ENCODE data around the gene CNGA1. TPM values are rescaled to one million over a fixed set of nuclear protein-coding genes. Genes with fewer than 3 reads are reported as not detected.

CNGA1 gene
- total RNA-seq, 1 experiment from 2014 or later: 1.0 TPM

- peak overlapping the region in 2 of 3 experiments; percentile 76 to 88; a peak in 3 of 7 replicates for H3K27ac Mint-ChIP-seq
Measured at GRCh38 chr4:48012824-48013223, 3.7 kb downstream of the CNGA1 start.

More at GRCh38 chr4:48012824-48013223, 3.7 kb downstream of the CNGA1 start:
- Mint-ChIP-seq H3K9me3 (peaks cover 41 to 42% of the 10 kb centered on the region in 2 experiments), H3K27me3 (ENCODE audit: low read depth) (peaks cover 6% of the 10 kb centered on the region), H3K36me3 (ENCODE audit: insufficient read depth in 1 of 3, low read depth in 3 of 3) (peaks cover 21 to 54% (median 28%) of the 10 kb centered on the region in 3 experiments), H3K4me1 (peaks cover 42 to 49% of the 10 kb centered on the region in 2 experiments), H3K4me3 (no peak overlapping the region)
- no CpG with 5 or more reads among the region's 3 CpGs for WGBS (ENCODE audit: extremely low coverage, insufficient read length, low lambda C conversion rate)
- no peak overlapping the region for H2BK15ac ChIP-seq (ENCODE audit: low read depth, low read length)
- no peak overlapping the region for H3K18ac ChIP-seq (ENCODE audit: insufficient read length, low read depth, low read length)
- H2BK20ac ChIP-seq (ENCODE audit: low read depth, low read length, poor library complexity, severe bottlenecking): no peak overlapping the region
- TF ChIP-seq CTCF (conservative IDR thresholded peaks at IDR 0.05): no peak
- no peak overlapping the region for H3K27ac ChIP-seq (ENCODE audit: insufficient read length, low read depth, low read length)
- H2BK120ac ChIP-seq (ENCODE audit: low read depth, low read length, poor library complexity, severe bottlenecking): no peak overlapping the region
- H2AFZ ChIP-seq (ENCODE audit: low read length): no peak overlapping the region
- H2AK5ac ChIP-seq (ENCODE audit: insufficient read length, low read length): no peak overlapping the region
- no peak overlapping the region for H2BK5ac ChIP-seq (ENCODE audit: insufficient read length, low read length)
- H4K8ac ChIP-seq (replicated peaks; ENCODE audit: insufficient read length, low read depth, low read length): no peak overlapping the region
- no peaks in the 10 kb centered on the region for H3K27me3 ChIP-seq (ENCODE audit: insufficient read depth, low read length)
- H3K79me1 ChIP-seq (ENCODE audit: insufficient read depth, low read depth, low read length, poor library complexity, severe bottlenecking): no peaks in the 10 kb centered on the region
- H3K9me3 ChIP-seq (ENCODE audit: control insufficient read depth, low read depth, low read length): peaks cover 14% of the 10 kb centered on the region
- H3K4ac ChIP-seq (ENCODE audit: low read depth, low read length): no peak overlapping the region
- no peaks in the 10 kb centered on the region for H3K4me1 ChIP-seq (ENCODE audit: insufficient read depth, low read length)
- no peak overlapping the region for H2BK12ac ChIP-seq (ENCODE audit: insufficient read length, low read depth, low read length)
- no peak overlapping the region for H3K9ac ChIP-seq (ENCODE audit: extremely low read depth, insufficient read length, low read length)
- H4K5ac ChIP-seq (ENCODE audit: insufficient read length, low read depth, low read length): no peak overlapping the region
- H3K56ac ChIP-seq (ENCODE audit: insufficient read length, low read depth, low read length): no peak overlapping the region
- H3K23me2 ChIP-seq (ENCODE audit: insufficient read length, low read depth, low read length, poor library complexity, severe bottlenecking): peaks cover 9% of the 10 kb centered on the region
- H3K23ac ChIP-seq (ENCODE audit: insufficient read length, low read depth, low read length): no peak overlapping the region
- no peak for DNase-seq
- no peak overlapping the region for H3K14ac ChIP-seq (ENCODE audit: insufficient read depth, low read length)
- H3K4me2 ChIP-seq (ENCODE audit: insufficient read depth, insufficient read length, low read length): no peak overlapping the region
- H4K20me1 ChIP-seq (ENCODE audit: control insufficient read depth, insufficient read depth, insufficient read length): no peaks in the 10 kb centered on the region
- no peak overlapping the region for H3T11ph ChIP-seq (ENCODE audit: low read length)
- H3K79me2 ChIP-seq (ENCODE audit: insufficient read depth, low read length): no peaks in the 10 kb centered on the region
- no peak overlapping the region for H4K91ac ChIP-seq (ENCODE audit: insufficient read length, low read depth, low read length)
